Astrocyte of the cerebellum (primary cell): ENCODE results near the gene MAP4K3.
"Not testable (repeated sequence)": the region's sequence is repeated elsewhere in the genome, so short reads cannot be mapped to it uniquely, and the experiment has no call there.

Experiments
- DNase-seq: peaks from one replicate; pipeline ENCODE4 v3.0.0-alpha.2; 2011; ENCODE audit warnings: low read depth
- H3K4me3 ChIP-seq: 2 replicates; pipeline ENCODE4 v1.5.1; 2011; ENCODE audit warnings: mild to moderate bottlenecking, low read depth, low read length, moderate library complexity
- CTCF ChIP-seq: IDR thresholded peaks from 2 replicates; pipeline ENCODE4 v1.5.1; 2012; ENCODE audit warnings: low read length, low read depth, moderate library complexity, mild to moderate bottlenecking; ENCODE audit errors: missing control alignments
- in situ Hi-C: cut with HindIII; loops from 2 replicates; pipeline ENCODE4 v1.10.0; 2017; ENCODE audit warnings: low sequenced_read_pairs

MAP4K3 gene

GRCh38 chr2:39394516-39394961, 42.5 kb downstream of the MAP4K3 start:
- no peak for DNase-seq
- TF ChIP-seq CTCF, result no peak
- no peak overlapping the region for H3K4me3 ChIP-seq
- in situ Hi-C loops, result no loop called here

GRCh38 chr2:39392672-39393071, 44.4 kb downstream of the MAP4K3 start:
- in situ Hi-C loops, result no loop called here

GRCh38 chr2:39390216-39390615, 46.9 kb downstream of the MAP4K3 start:
- DNase-seq, result no peak
- TF ChIP-seq CTCF, result no peak
- no peak overlapping the region for H3K4me3 ChIP-seq
- in situ Hi-C loops, result no loop called here

More at GRCh38 chr2:39392672-39393071, 44.4 kb downstream of the MAP4K3 start:
- no peak for DNase-seq
- no peak for TF ChIP-seq CTCF
- no peak overlapping the region for H3K4me3 ChIP-seq

GRCh38 chr2:39386064-39386463, 51.0 kb downstream of the MAP4K3 start:
- no peak overlapping the region for H3K4me3 ChIP-seq
- no peak for TF ChIP-seq CTCF
- in situ Hi-C loops, result no loop called here
- no peak for DNase-seq

GRCh38 chr2:39385172-39385571, 51.9 kb downstream of the MAP4K3 start:
- no peak for TF ChIP-seq CTCF
- in situ Hi-C loops, result no loop called here

GRCh38 chr2:39384071-39384470, 53.0 kb downstream of the MAP4K3 start:
- in situ Hi-C loops, DNase-seq, H3K4me3 ChIP-seq: not testable (repeated sequence)

More at GRCh38 chr2:39385172-39385571, 51.9 kb downstream of the MAP4K3 start:
- H3K4me3 ChIP-seq, result no peak overlapping the region
- no peak for DNase-seq

GRCh38 chr2:39383146-39383545, 53.9 kb downstream of the MAP4K3 start:
- no peak overlapping the region for H3K4me3 ChIP-seq
- in situ Hi-C loops, result no loop called here
- no peak for DNase-seq
- TF ChIP-seq CTCF, result no peak
